GM19351 (cell line): ENCODE data around the gene WDR49.
"Not testable (repeated sequence)": the region's sequence is repeated elsewhere in the genome, so short reads cannot be mapped to it uniquely, and the experiment has no call there.

ENCODE experiments used
- ATAC-seq: cut with Tn5 transposase; IDR thresholded peaks from one replicate; pipeline ENCODE4 v1.9.1; 2021; ENCODE audit warnings: mild to moderate bottlenecking, moderate library complexity; ENCODE audit not compliant: unreplicated experiment

The WDR49 gene

GRCh38 chr3:167615030-167615429, 38.7 kb downstream of the WDR49 start:
- no peak for ATAC-seq

GRCh38 chr3:167614196-167614595, 39.5 kb downstream of the WDR49 start:
- not testable (repeated sequence) for ATAC-seq

GRCh38 chr3:167611718-167612117, 42.0 kb downstream of the WDR49 start:
- no peak for ATAC-seq

- no peak for ATAC-seq
These were observed 44.6 kb downstream of the WDR49 start for GRCh38 chr3:167609156-167609555.

- no peak for ATAC-seq
These were observed 46.9 kb downstream of the WDR49 start for GRCh38 chr3:167606836-167607235.

GRCh38 chr3:167605871-167606270, 47.9 kb downstream of the WDR49 start:
- no peak for ATAC-seq

- ATAC-seq, result no peak
These were observed 51.7 kb downstream of the WDR49 start for GRCh38 chr3:167602041-167602440.

GRCh38 chr3:167587651-167588050, 66.1 kb downstream of the WDR49 start:
- ATAC-seq, result no peak

GRCh38 chr3:167575000-167575600, 78.6 kb downstream of the WDR49 start:
- no peak for ATAC-seq

GRCh38 chr3:167572991-167573390, 80.8 kb downstream of the WDR49 start:
- ATAC-seq, result no peak

- ATAC-seq, result no peak
These were observed 85.1 kb downstream of the WDR49 start for GRCh38 chr3:167568634-167569033.

GRCh38 chr3:167565489-167565888, 88.3 kb downstream of the WDR49 start:
- ATAC-seq, result no peak

GRCh38 chr3:167564612-167565011, 89.1 kb downstream of the WDR49 start:
- no peak for ATAC-seq

GRCh38 chr3:167559924-167560323, 93.8 kb downstream of the WDR49 start:
- no peak for ATAC-seq

- ATAC-seq, result no peak
These were observed 98.8 kb downstream of the WDR49 start for GRCh38 chr3:167554898-167555297.

- no peak for ATAC-seq
These were observed 115.7 kb downstream of the WDR49 start for GRCh38 chr3:167538081-167538480.

GRCh38 chr3:167521006-167521355, 132.8 kb downstream of the WDR49 start:
- no peak for ATAC-seq

- no peak for ATAC-seq
These were observed 133.3 kb downstream of the WDR49 start for GRCh38 chr3:167520266-167521005.

GRCh38 chr3:167507954-167508353, 145.8 kb downstream of the WDR49 start:
- ATAC-seq, result peak; percentile 58

- ATAC-seq, result no peak
These were observed 151.3 kb downstream of the WDR49 start for GRCh38 chr3:167502401-167502800.

- ATAC-seq, result no peak
These were observed 151.8 kb downstream of the WDR49 start for GRCh38 chr3:167501941-167502340.

GRCh38 chr3:167497903-167498302, 155.8 kb downstream of the WDR49 start:
- no peak for ATAC-seq

GRCh38 chr3:167493244-167493643, 160.5 kb downstream of the WDR49 start:
- ATAC-seq, result peak; percentile 48
